WTC11 (cell line): Measurements from ENCODE around the gene ATP5MC3.

ENCODE experiments used
- CTCF ChIP-seq: fragments of 200-600 bp; IDR thresholded peaks from 2 replicates; pipeline ENCODE4 v1.8.0; 2022; ENCODE audit warnings: antibody characterized with exemption
- ELF4 ChIP-seq: sonication (generic); formaldehyde crosslinking; IDR thresholded peaks from 2 replicates; pipeline ENCODE4 v1.8.1; 2022; ENCODE audit warnings: low read depth, mild to moderate bottlenecking, moderate library complexity, missing genetic modification reagents
- ESRRA ChIP-seq: sonication (generic); formaldehyde crosslinking; IDR thresholded peaks from 2 replicates; pipeline ENCODE4 v1.8.1; 2022; ENCODE audit warnings: mild to moderate bottlenecking, missing genetic modification reagents, borderline replicate concordance
- FOXP4 ChIP-seq: sonication (generic); formaldehyde crosslinking; IDR thresholded peaks from 2 replicates; pipeline ENCODE4 v1.8.0; 2022; ENCODE audit warnings: mild to moderate bottlenecking, missing genetic modification reagents
- NR2C2 ChIP-seq: sonication (generic); formaldehyde crosslinking; IDR thresholded peaks from 2 replicates; pipeline ENCODE4 v1.8.0; 2022; ENCODE audit warnings: mild to moderate bottlenecking, missing genetic modification reagents
- SP1 ChIP-seq: sonication (generic); formaldehyde crosslinking; conservative IDR thresholded peaks from 2 replicates; pipeline ENCODE4 v1.8.1; 2022; ENCODE audit warnings: missing genetic modification reagents
- TF ChIP-seq, protein P1 (sequence below): sonication (generic); formaldehyde crosslinking; IDR thresholded peaks from 2 replicates; pipeline ENCODE4 v1.8.1; 2023; ENCODE audit warnings: mild to moderate bottlenecking, missing genetic modification reagents
- TF ChIP-seq, protein P2 (sequence below): sonication (generic); formaldehyde crosslinking; IDR thresholded peaks from 2 replicates; pipeline ENCODE4 v1.8.1; 2022; ENCODE audit warnings: low read depth, mild to moderate bottlenecking, moderate library complexity, missing genetic modification reagents, borderline replicate concordance
- TF ChIP-seq, protein P3 (sequence below): sonication (generic); formaldehyde crosslinking; IDR thresholded peaks from 2 replicates; pipeline ENCODE4 v1.8.1; 2023; ENCODE audit warnings: mild to moderate bottlenecking, moderate library complexity, missing genetic modification reagents
- TF ChIP-seq, protein P4 (sequence below): sonication (generic); formaldehyde crosslinking; IDR thresholded peaks from 2 replicates; pipeline ENCODE4 v1.8.1; 2023; ENCODE audit warnings: mild to moderate bottlenecking, missing genetic modification reagents, moderate library complexity

DNA sequence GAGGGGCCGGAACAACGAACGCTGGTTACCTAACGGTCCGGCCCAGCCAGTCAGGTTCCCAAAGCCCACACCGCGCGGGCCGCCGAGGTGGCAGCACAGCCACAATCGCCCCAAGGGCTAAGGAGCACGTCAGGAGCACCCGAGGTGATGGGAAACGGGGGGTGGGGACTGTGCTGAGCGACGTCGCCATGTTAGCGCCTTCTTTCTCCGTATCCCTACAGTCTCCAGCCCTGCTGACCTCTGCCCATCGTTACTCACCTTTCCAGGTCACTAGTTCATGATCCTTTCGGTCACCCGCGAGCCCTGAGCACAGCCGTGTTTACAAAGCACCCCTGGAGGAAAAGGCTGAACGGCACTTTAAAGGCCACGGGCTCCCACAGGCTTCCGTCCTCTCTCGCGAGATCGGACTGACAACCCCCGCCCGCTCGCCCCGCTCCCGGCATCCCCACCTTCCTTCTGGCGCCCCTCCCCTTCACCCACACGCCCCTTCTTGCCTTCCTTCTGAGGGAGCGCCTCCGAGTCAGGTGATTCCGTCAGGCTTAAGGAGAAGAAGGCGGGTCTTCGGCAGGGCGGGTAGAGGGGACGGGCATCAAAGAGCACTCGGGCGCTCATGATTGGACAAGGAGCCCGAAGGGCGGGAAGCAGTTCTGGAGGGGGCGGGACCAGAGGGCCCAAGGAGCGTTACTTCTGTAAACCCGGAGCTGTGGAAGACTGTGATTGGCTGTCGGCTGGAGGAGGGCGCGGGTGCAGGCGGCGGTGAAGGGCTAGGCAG lies 13.5 kb downstream of the ATP5MC3 start, which contains the start of gene ATF2:
- TF ChIP-seq, protein P1, sequence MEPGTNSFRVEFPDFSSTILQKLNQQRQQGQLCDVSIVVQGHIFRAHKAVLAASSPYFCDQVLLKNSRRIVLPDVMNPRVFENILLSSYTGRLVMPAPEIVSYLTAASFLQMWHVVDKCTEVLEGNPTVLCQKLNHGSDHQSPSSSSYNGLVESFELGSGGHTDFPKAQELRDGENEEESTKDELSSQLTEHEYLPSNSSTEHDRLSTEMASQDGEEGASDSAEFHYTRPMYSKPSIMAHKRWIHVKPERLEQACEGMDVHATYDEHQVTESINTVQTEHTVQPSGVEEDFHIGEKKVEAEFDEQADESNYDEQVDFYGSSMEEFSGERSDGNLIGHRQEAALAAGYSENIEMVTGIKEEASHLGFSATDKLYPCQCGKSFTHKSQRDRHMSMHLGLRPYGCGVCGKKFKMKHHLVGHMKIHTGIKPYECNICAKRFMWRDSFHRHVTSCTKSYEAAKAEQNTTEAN = peak; percentile 78; the same call in 1 of the 2 replicates
- TF ChIP-seq CTCF (no peak), ELF4 (CRISPR knock-in tag) (no peak), ESRRA (CRISPR knock-in tag) (no peak), NR2C2 (CRISPR knock-in tag) (no peak), FOXP4 (CRISPR knock-in tag) (peak; percentile 47; the same call in 1 of the 2 replicates), SP1 (CRISPR knock-in tag) (peak; percentile 61)
- TF ChIP-seq, protein P2, sequence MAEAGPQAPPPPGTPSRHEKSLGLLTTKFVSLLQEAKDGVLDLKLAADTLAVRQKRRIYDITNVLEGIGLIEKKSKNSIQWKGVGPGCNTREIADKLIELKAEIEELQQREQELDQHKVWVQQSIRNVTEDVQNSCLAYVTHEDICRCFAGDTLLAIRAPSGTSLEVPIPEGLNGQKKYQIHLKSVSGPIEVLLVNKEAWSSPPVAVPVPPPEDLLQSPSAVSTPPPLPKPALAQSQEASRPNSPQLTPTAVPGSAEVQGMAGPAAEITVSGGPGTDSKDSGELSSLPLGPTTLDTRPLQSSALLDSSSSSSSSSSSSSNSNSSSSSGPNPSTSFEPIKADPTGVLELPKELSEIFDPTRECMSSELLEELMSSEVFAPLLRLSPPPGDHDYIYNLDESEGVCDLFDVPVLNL (CRISPR knock-in tag) = no peak
- TF ChIP-seq, protein P3, sequence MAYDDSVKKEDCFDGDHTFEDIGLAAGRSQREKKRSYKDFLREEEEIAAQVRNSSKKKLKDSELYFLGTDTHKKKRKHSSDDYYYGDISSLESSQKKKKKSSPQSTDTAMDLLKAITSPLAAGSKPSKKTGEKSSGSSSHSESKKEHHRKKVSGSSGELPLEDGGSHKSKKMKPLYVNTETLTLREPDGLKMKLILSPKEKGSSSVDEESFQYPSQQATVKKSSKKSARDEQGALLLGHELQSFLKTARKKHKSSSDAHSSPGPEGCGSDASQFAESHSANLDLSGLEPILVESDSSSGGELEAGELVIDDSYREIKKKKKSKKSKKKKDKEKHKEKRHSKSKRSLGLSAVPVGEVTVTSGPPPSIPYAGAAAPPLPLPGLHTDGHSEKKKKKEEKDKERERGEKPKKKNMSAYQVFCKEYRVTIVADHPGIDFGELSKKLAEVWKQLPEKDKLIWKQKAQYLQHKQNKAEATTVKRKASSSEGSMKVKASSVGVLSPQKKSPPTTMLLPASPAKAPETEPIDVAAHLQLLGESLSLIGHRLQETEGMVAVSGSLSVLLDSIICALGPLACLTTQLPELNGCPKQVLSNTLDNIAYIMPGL (CRISPR knock-in tag) = peak; percentile 72; the same call in 1 of the 2 replicates
- TF ChIP-seq, protein P4, sequence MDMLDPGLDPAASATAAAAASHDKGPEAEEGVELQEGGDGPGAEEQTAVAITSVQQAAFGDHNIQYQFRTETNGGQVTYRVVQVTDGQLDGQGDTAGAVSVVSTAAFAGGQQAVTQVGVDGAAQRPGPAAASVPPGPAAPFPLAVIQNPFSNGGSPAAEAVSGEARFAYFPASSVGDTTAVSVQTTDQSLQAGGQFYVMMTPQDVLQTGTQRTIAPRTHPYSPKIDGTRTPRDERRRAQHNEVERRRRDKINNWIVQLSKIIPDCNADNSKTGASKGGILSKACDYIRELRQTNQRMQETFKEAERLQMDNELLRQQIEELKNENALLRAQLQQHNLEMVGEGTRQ = peak; percentile 84
